GM12878 (cell line): ENCODE results near the gene OR51B4.

Experiments
- TCF12 ChIP-seq: IDR thresholded peaks from 2 replicates; pipeline ENCODE4 v1.6.1; 2011; ENCODE audit warnings: low read depth, mild to moderate bottlenecking, low read length
- ZZZ3 ChIP-seq: IDR thresholded peaks from 2 replicates; pipeline ENCODE4 v1.6.1; 2011; ENCODE audit warnings: low read depth; ENCODE audit not compliant: control insufficient read depth, insufficient read length

DNA sequence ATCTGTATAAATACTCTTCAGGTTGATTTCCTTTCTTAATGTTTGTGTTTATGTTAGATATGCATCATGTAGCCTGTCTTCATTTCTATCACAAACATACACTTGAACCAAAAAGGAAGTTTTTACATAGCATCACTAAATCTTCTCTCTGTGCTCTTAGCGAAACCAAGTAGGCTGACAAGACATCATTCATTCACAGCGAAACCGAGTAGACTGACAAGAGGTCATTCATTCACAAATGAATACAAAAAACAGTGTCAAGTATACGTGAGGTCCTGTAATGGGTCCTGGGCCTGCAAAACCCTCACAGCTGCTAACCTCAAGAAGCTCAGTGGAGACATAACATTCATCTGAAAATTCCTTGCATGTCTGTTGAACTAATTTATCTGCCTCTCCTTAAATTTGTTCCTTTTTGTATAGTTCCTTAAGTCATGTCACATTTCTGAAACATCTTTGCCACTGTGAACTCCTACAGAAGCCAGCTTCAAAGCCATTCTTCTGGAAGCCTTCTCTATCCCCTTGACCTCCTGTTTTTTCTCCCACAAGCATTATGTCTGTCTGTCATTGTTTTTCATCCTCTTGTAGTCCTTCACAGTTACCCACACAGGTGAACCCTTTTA lies 22.2 kb downstream of the OR51B4 start:
- no peak for TF ChIP-seq ZZZ3
- no peak for TF ChIP-seq TCF12
